NCI-H128 (cell line): Measurements from ENCODE around the gene TNFRSF18.
A peak's percentile ranks its signal among the peaks of the same experiment; 100 is the strongest.

ENCODE experiments used
- DNase-seq: peaks from one replicate; lab custom pipeline; 2025; ENCODE audit not compliant: unreplicated experiment; lab: John Stamatoyannopoulos, UW

Gene TNFRSF18

GRCh38 chr1:1240822-1241587 lies 34.6 kb upstream of the TNFRSF18 start:
- DNase-seq: no peak

- no peak for DNase-seq
Measured at GRCh38 chr1:1240348-1240732, 33.9 kb upstream of the TNFRSF18 start.

- DNase-seq: no peak
Measured at GRCh38 chr1:1239614-1240347, 33.4 kb upstream of the TNFRSF18 start.

GRCh38 chr1:1239227-1239613 lies 32.8 kb upstream of the TNFRSF18 start:
- DNase-seq: no peak

GRCh38 chr1:1238702-1239178 lies 32.3 kb upstream of the TNFRSF18 start:
- DNase-seq: no peak

- DNase-seq: no peak
Measured at GRCh38 chr1:1237874-1238701, 31.7 kb upstream of the TNFRSF18 start.

- DNase-seq: no peak
Measured at GRCh38 chr1:1236945-1237873, 30.8 kb upstream of the TNFRSF18 start.

GRCh38 chr1:1236176-1236763 lies 29.9 kb upstream of the TNFRSF18 start:
- DNase-seq: no peak

- no peak for DNase-seq
Measured at GRCh38 chr1:1235016-1235744, 28.8 kb upstream of the TNFRSF18 start.

GRCh38 chr1:1234180-1234808 lies 27.9 kb upstream of the TNFRSF18 start:
- DNase-seq: no peak

GRCh38 chr1:1233567-1233892 lies 27.1 kb upstream of the TNFRSF18 start:
- DNase-seq: no peak

GRCh38 chr1:1232796-1233566 lies 26.6 kb upstream of the TNFRSF18 start:
- DNase-seq: no peak

GRCh38 chr1:1232208-1232795 lies 25.9 kb upstream of the TNFRSF18 start, which contains the start of gene B3GALT6:
Gene B3GALT6, plus strand, starts transcription at chr1:1232237. Its CDS starts 42 bp downstream, at chr1:1232279.
- DNase-seq: no peak

- peak; percentile 97 for DNase-seq
Measured at GRCh38 chr1:1231400-1232207, 25.2 kb upstream of the TNFRSF18 start, which contains the start of gene SDF4. Gene SDF4, minus strand, starts transcription at chr1:1232001. Its CDS starts 3,229 bp downstream, at chr1:1228772.

- no peak for DNase-seq
Measured at GRCh38 chr1:1230656-1231399, 24.4 kb upstream of the TNFRSF18 start.

- DNase-seq: no peak
Measured at GRCh38 chr1:1229770-1230169, 23.4 kb upstream of the TNFRSF18 start.
